Stimulated activated CD8-positive, alpha-beta memory T cell treated with anti-CD3 and anti-CD28 coated beads, Interleukin-15, amount 100 ng/mL, for 24 hours (primary cell): Measurements from ENCODE around the gene PNLIPRP2.

Experiments
- DNase-seq: peaks from one replicate; pipeline ENCODE4 v3.0.0-alpha.2; 2020; ENCODE audit warnings: low read depth

PNLIPRP2 gene

GRCh38 chr10:116683821-116684220 is 63.1 kb downstream of the PNLIPRP2 start:
- DNase-seq: no peak

DNA sequence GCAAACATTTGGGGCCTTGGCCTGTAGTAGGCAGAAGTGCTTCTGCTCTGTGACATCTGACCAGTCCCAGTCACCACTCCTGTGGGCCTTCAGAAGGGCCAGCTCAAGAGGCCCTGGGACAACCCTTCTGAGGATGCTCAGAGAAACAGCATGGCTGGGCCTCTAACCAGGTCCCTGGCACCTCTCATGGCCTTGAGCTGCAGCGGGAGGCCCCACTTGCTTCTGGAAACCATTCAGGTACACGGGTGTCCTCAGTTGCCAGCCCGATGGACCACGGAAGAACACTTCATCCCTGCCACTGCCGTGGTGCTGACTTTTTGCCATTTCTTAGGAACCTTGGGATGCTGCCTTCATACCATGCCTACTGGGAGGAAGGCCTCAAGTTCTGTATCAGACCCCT is 64.0 kb downstream of the PNLIPRP2 start:
- no peak for DNase-seq

DNA sequence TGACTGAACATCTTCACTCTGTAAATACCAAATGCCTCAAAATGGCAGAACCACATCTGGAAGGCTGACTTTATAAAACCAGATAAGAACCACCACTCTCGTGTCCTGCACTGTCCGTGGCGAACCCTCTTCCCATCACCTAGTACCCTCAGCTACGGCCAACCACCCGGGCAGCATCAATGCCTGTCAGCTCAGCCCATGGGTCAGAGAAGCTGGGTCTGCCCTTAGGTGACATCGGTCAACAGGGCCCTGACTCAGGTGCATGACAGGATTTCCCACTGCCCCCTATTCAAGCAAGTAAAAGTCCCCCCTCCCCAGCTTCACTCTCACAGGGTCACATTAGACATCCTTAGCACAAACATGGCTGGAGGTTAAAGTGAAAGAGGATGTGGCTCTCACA is 65.1 kb downstream of the PNLIPRP2 start:
- no peak for DNase-seq

DNA sequence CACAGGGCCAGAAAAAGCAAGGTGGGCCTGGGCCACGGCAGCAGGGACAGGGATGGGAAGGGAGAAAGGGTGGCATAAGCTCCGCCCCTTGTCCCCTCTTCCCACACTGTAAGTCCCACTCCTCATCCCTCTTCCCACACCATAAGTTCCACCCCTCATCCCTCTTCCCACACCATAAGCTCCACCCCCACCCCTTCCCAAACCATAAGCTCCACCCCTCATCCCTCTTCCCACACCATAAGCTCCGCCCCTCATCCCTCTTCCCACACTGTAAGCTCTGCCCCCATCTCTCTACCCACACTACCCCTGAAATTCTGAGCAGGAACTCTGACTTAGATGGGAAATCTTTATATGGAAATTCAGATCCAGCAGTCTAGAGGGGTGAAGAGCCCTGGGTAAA is 65.9 kb downstream of the PNLIPRP2 start:
- no peak for DNase-seq

- DNase-seq: no peak
Observed at GRCh38 chr10:116687633-116688032, 66.9 kb downstream of the PNLIPRP2 start.

DNA sequence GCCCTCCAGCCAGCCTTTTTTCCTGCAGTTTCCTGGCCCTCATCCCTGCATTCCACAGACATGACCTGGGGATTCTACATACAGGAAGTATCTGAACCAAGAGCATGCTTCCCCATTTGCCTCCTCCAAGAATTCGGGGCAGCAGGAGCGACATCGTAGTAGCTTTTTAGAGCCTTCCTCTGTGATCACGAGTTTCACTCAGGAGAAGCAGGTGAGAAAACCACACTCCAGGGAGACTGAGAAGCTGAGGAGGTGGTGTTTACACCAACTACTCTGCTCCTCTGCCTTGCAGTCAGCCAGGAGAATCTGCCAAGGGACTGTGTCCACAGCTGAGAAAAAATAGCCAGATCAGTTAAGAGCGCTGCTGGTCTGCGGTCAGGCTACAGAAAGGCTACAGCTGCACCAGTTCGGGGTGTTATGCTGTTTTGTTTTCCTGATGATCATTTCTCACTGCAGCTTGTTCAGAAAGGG is 67.5 kb downstream of the PNLIPRP2 start:
- no peak for DNase-seq

- DNase-seq: no peak
Observed at GRCh38 chr10:116688741-116689495, 68.2 kb downstream of the PNLIPRP2 start.

DNA sequence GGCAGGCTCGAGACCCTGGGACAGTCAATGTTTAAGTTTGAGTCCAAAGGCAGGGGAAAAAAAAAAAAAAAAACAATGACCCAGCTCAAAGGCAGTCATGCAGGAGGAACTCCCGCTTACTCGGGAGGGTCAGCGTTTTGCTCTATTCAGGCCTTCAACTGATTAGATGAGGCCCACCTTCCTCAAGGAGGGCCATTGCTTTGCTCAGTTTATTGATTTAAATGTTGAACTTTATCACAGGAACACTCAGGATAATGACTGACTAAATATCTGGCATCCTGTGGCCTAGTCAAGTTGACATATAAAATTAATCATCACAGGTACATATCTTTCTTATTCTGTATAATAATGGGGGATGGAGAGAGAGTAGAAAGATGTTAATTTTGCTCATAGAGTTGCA is 69.0 kb downstream of the PNLIPRP2 start:
- no peak for DNase-seq

GRCh38 chr10:116690356-116691322 is 69.9 kb downstream of the PNLIPRP2 start:
- DNase-seq: no peak

DNA sequence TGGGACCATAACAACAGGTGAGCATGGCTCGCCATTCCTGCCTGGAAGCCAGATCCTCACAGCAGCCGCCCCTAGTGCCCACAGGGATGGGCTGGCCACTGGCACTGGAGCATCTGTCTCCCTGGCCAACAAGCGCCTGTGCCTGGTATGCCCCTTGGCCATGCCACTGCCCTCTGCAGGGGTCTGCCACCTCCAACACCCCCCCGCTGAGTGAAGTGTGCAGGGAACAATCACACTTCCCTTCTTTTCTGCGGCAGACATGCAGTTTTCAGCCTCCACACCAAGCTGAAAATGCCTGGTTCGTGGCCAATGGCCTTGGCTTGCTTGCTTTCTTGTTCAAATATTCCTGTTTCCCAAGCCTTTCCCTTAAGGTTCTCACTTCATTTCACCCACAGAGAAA is 70.9 kb downstream of the PNLIPRP2 start:
- DNase-seq: no peak

DNA sequence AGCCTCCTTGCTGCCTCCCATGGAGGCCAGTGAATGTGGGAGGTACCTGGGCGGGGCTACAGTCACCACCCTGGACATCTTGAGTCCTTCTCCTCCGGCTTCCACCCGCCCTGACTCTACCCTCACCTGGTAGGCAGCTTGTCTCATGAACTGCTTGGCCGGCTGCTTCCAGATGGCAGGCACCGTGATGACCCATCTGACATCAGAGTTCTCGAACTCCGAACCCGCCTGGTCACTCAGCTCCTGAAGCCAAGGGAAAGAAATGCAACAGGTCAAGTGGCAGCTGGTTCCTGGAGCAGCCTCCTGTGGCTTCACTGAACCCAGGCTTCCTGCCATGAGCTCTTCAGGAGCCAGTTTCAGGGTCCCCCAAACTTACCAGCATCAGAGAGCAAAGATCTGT is 71.5 kb downstream of the PNLIPRP2 start:
- DNase-seq: no peak

DNA sequence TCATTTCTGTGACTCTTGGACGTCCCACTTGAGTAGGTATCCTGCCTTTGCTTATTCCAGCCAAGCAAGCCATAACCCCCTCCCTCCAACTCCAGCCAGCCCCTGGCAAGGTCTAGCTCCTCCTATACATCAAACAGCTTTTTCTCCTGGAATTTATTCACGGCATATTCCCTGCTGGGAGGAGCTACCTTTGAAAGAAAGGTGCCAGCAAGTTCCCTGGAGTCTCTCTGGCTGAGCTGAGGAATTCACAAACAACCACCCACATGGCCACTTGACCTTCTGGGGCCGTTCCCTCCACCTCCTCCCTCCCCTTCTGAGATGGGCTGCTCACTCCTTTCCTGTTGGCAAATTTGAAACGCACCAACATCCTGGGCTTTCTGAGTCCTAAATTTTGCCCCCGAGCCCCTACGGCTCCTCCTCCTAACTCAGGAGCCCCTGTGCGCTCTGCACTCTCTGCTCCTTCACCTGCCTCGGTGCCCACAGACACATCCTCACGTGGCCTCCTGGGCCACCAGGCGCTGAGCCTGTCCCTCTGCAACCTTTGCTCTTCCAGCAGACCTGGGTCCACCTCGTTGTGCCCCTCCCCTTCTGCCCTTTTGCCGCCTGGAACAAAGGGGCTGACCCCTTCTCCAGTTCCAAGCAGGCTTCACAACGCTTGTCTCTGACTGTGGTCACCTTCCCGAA is 73.6 kb downstream of the PNLIPRP2 start:
- no peak for DNase-seq
